Measurements from ENCODE around the gene PARP6.

PARP6 gene

DNA sequence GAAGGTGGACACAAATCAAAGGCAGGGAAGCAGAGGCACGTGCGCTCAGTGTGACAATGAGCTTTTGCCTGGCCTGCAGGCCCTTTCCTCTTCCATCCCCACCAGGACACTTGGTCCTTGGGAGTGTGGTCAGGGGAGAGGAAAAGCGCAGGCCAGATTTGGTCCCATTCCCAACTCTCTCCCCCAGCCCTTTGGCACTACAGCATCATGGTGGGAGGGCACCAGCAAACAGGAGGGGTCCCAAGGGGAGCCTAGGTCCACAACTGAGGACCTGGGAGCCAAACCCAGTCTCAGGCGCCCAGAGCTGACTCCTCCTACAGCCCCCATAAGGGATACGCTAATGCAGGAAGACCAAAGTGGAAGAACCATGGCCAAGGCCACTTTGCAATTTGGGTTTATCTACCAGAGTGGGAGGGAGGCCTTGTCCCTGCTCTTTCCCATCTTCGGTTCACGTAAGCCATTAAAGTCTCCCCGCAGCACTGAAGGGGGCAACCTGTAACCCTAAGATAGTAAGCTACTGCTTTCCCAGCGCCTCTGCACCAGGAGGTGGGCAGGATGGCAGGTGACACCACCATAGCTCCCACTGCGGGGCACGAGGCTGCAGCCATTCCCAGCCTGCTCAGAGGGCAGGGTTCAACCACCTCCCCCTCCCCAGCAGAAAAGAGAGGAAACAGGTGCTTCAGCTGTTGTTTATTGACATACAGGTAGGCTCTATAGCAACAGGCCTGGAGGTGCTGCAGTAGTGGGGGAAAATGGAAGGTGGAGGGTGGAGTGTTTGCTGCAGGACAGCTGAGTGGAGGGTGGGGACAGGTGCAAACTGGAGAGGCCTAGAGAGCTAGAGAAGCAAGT, 73.8 kb downstream of the PARP6 start:
- peak; percentile 32 for DNase-seq

DNA sequence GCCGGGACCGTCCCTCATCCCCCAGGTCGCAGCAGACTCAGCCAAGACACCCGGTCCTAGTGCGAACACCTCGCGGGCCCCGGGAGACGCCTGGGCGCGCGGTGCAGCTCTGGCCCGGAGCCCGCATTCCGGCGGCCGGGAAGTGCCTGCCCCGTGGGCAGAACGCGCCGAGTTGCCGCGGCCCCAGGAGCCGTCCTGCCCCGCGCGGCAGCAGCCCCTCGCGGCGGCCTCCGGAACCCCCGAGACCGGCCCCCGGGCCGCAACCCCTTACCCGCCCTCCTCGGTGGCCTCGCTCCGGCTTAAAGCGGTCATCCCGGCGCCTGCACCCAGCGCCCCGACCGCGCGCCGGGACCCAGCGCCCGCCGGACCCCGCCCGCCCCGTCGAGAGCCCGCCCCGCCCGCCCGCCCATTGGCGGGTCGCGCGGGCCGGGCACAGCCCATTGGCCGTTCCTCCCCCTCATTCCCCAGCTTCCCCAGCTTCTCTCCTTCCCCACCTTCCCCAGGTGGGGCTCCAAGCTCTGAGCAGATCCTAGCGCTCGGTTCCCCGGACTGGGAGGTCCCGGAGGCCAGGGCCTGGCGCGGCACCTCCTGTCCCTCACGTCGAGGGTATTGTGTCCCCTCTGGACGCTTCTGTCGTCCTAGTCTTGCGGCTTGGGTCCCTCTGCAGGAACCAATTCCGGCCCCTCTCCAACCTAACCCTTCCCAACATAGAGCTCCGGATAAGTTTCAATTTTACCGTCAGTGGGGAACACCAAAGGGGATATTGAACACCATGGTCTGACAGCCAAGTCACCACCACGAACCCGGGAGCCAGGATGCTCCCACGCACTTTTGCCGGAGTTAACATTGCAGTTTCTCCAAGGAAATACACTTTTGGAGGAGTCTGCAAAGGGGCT, 74.6 kb downstream of the PARP6 start, which contains the start of gene GRAMD2A:
TSS of gene GRAMD2A (minus strand) at position 328 of the 896 bp plus-strand sequence.
- peak; percentile 57 for DNase-seq

DNA sequence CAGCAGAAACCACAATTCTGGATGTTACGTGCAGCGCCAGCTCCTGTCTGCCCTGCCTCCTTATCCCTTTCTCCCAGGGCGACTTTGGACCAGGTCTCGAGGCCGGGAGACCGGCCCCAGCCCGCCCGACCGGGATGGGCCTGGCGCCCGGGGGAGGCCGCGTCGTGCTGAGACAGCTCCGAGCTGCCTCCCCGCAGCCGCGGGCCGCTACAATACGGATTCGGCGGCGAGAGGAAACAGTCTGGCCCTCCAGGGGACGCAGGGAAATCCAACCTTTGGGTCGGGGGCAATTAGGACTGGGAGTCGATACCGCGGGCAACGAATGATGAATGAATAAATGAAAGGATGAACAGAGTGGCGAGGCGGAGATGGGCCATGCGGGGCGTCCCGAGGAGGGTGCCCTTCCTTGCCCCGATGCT, 75.3 kb downstream of the PARP6 start:
- no peak for DNase-seq

DNA sequence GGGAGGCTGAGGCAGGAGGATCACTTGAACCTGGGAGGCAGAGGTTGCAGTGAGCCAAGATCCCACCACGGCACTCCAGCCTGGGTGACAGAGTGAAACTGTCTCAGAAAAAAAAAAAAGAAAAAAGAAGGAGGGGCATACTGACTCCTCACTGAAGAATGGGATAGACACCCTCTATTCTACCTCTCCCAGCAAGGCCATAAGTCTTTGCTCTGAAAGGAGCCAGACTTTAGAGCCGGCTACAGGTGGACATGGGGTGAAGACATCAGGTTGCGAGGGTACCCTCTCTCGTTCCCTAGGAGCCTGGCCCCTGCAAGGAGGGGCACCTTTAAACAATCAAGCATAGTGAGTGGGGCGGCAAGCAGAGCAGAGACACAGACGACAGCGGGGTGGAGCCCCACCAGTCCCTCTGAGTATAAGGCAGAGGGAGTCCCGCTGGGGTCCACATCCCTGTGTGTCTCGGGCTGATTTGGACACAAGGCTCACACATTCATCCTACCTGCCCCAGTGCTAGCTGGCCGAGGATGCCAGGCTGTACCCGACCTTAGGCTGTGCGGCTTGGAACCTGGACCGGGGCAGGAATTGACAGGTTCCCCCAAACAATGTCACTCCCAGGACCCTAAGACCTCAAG, 75.8 kb downstream of the PARP6 start:
- DNase-seq = no peak

DNA sequence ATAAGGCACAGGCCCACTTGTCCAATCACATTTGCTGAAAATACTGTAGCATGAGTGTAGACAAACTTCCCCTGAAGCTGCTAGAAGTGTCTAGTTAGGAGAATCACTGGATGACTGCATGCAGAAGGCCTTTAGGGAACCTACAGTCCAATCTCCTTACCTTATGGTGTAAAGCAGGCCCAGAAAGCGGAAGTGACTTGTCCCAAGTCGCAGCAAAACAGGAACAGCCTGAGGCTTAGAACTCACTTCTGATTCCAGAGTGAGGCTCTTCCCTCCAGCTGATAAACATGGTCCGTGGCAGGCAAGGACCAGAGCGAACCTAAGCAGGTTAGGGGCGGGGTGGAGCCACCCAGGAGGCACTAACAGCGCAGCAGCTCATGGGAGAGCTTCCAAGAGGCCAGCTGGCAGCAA, 77.2 kb downstream of the PARP6 start:
- no peak for DNase-seq

DNA sequence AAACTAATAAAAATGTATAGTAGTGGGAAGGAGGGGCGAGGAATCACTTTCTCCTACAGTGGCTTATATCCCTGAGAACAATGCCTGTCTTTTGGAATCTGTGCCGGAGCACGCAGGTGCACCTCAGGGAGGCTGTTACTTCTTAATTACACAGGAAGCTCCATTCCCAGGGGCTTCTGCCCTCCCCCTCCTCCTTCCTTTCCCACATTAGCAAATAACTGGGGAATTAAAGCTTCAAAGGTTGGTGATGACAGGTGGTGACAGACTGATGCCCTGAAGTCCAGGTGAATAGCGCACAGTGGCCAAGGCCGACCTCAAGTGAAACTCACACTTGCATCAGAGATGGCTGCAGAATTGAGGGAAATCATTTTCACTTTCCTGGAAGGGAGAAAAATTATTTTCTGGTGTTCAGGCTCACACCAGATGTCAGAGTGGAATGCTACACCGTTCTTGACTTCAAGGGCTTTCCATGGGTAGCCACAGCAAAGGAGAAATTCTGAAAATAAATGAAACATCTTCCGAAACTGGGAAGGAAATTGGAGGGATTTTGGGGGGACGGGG, 78.4 kb downstream of the PARP6 start:
- DNase-seq = no peak

DNA sequence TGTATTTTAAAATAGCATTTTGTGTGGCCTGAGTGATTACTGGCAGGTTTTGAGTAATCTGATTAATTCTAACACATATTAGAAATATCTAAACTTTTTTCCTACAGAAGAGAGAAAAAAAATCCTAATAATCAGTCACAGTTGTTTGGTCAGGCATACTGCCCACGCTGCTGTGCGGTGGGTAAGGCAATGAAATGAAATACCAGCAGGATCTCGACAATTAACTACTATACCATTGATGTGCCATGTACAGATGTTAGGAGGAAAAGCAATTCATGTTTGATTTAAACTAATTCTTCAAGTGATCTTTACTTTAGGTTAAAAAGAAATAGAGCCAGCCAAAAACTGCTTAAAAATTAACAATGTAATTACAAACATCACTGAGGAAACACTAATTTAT, 79.9 kb downstream of the PARP6 start:
- DNase-seq = no peak

Data from activated CD4-positive, alpha-beta T cell treated with anti-CD3 and anti-CD28 coated beads for 48 hours (primary cell).